OCI-LY1 (cell line): Measurements from ENCODE around the gene AGPAT2.
"Not testable (repeated sequence)": the region's sequence is repeated elsewhere in the genome, so short reads cannot be mapped to it uniquely, and the experiment has no call there.

Experiments
- H2AFZ ChIP-seq: fragments of 200-600 bp; sonication (generic), shearing (Covaris generic); 2 replicates; pipeline ENCODE4 v1.6.0; 2014; ENCODE audit warnings: antibody characterized with exemption, mild to moderate bottlenecking, low read length
- H3F3A ChIP-seq: fragments of 200-600 bp; sonication (generic), shearing (Covaris generic); 2 replicates; pipeline ENCODE4 v1.6.0; 2014; ENCODE audit warnings: mild to moderate bottlenecking, antibody characterized with exemption, low read length, moderate library complexity; ENCODE audit not compliant: insufficient read depth
- H3K27ac ChIP-seq: fragments of 200-600 bp; sonication (generic); 2 replicates; pipeline ENCODE4 v1.5.1; 2014; ENCODE audit warnings: low read length, mixed run types, mild to moderate bottlenecking, low read depth; ENCODE audit not compliant: poor library complexity, severe bottlenecking
- H3K27me3 ChIP-seq: fragments of 200-600 bp; sonication (generic); 2 replicates; pipeline ENCODE4 v1.6.0; 2014; ENCODE audit warnings: antibody characterized with exemption, mild to moderate bottlenecking, low read length, moderate library complexity; ENCODE audit not compliant: insufficient read depth
- H3K36me3 ChIP-seq: fragments of 200-600 bp; sonication (generic); 2 replicates; pipeline ENCODE4 v1.6.1; 2014; ENCODE audit warnings: mild to moderate bottlenecking, antibody characterized with exemption, low read length, moderate library complexity, mixed read lengths; ENCODE audit not compliant: insufficient read depth
- H3K4me1 ChIP-seq: fragments of 200-600 bp; sonication (generic); 2 replicates; pipeline ENCODE4 v1.5.1; 2014; ENCODE audit warnings: mild to moderate bottlenecking, low read length, moderate library complexity; ENCODE audit not compliant: insufficient read depth, severe bottlenecking
- H3K4me2 ChIP-seq: fragments of 200-600 bp; sonication (generic), shearing (Covaris generic); 2 replicates; pipeline ENCODE4 v1.6.1; 2014; ENCODE audit warnings: low read length
- H3K4me3 ChIP-seq: fragments of 200-600 bp; sonication (generic); 2 replicates; pipeline ENCODE4 v1.5.1; 2014; ENCODE audit warnings: low read length, low read depth, mild to moderate bottlenecking, mixed read lengths; ENCODE audit not compliant: poor library complexity, severe bottlenecking
- H3K79me2 ChIP-seq: fragments of 200-600 bp; shearing (Covaris generic); 2 replicates; pipeline ENCODE4 v1.6.1; 2016; ENCODE audit warnings: mixed run types, low read length, mixed read lengths; ENCODE audit not compliant: insufficient read depth
- H3K9ac ChIP-seq: fragments of 200-600 bp; sonication (generic), shearing (Covaris generic); 2 replicates; pipeline ENCODE4 v1.6.1; 2014; ENCODE audit warnings: mild to moderate bottlenecking, low read length, mixed read lengths
- H3K9me2 ChIP-seq: fragments of 200-600 bp; sonication (generic), shearing (Covaris generic); 2 replicates; pipeline ENCODE4 v1.6.1; 2014; ENCODE audit warnings: low read depth, mild to moderate bottlenecking, low read length, mixed read lengths
- H3K9me3 ChIP-seq: fragments of 200-600 bp; shearing (Covaris generic); 2 replicates; pipeline ENCODE4 v1.6.1; 2014; ENCODE audit warnings: low read length, mixed read lengths
- H4K20me1 ChIP-seq: fragments of 200-600 bp; sonication (generic), shearing (Covaris generic); 2 replicates; pipeline ENCODE4 v1.6.0; 2016; ENCODE audit warnings: mild to moderate bottlenecking, low read length; ENCODE audit not compliant: insufficient read depth
- EZH2 ChIP-seq: fragments of 200-600 bp; sonication (generic), shearing (Covaris generic); IDR thresholded peaks from 2 replicates; pipeline ENCODE4 v1.8.0; 2017; ENCODE audit warnings: borderline replicate concordance, mixed run types, mild to moderate bottlenecking, antibody characterized with exemption, low read length, moderate library complexity, mixed read lengths
- TF ChIP-seq, protein P1 (sequence below): fragments of 200-600 bp; sonication (generic), shearing (Covaris generic); IDR thresholded peaks from 2 replicates; pipeline ENCODE4 v1.5.1; 2017; ENCODE audit warnings: mild to moderate bottlenecking, antibody characterized with exemption, low read length, moderate library complexity, mixed read lengths

The AGPAT2 gene

GRCh38 chr9:136634904-136635303 lies 52.4 kb downstream of the AGPAT2 start:
- Histone ChIP-seq H3F3A (no peaks in the 10 kb centered on the region), H3K36me3 (no peaks in the 10 kb centered on the region), H3K4me1 (no peaks in the 10 kb centered on the region), H3K4me3 (no peak overlapping the region), H3K79me2 (no peaks in the 10 kb centered on the region), H4K20me1 (no peaks in the 10 kb centered on the region), H3K27ac (no peak overlapping the region), H3K4me2 (no peak overlapping the region), H3K9me2 (no peaks in the 10 kb centered on the region), H3K27me3 (peaks cover 5% of the 10 kb centered on the region; the same call in 1 of the 2 replicates), H3K9ac (no peak overlapping the region), H2AFZ (no peak overlapping the region), H3K9me3 (no peaks in the 10 kb centered on the region)
- no peak for TF ChIP-seq EZH2
- TF ChIP-seq, protein P1, sequence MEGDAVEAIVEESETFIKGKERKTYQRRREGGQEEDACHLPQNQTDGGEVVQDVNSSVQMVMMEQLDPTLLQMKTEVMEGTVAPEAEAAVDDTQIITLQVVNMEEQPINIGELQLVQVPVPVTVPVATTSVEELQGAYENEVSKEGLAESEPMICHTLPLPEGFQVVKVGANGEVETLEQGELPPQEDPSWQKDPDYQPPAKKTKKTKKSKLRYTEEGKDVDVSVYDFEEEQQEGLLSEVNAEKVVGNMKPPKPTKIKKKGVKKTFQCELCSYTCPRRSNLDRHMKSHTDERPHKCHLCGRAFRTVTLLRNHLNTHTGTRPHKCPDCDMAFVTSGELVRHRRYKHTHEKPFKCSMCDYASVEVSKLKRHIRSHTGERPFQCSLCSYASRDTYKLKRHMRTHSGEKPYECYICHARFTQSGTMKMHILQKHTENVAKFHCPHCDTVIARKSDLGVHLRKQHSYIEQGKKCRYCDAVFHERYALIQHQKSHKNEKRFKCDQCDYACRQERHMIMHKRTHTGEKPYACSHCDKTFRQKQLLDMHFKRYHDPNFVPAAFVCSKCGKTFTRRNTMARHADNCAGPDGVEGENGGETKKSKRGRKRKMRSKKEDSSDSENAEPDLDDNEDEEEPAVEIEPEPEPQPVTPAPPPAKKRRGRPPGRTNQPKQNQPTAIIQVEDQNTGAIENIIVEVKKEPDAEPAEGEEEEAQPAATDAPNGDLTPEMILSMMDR: no peak

- not testable (repeated sequence) for H3K9me3 ChIP-seq, H3K27me3 ChIP-seq, H3F3A ChIP-seq, H3K79me2 ChIP-seq, H3K9ac ChIP-seq, H4K20me1 ChIP-seq, H2AFZ ChIP-seq, H3K4me3 ChIP-seq, H3K27ac ChIP-seq, H3K9me2 ChIP-seq, H3K4me2 ChIP-seq, H3K36me3 ChIP-seq, H3K4me1 ChIP-seq
Measured at GRCh38 chr9:136632491-136633106, 54.7 kb downstream of the AGPAT2 start.

DNA sequence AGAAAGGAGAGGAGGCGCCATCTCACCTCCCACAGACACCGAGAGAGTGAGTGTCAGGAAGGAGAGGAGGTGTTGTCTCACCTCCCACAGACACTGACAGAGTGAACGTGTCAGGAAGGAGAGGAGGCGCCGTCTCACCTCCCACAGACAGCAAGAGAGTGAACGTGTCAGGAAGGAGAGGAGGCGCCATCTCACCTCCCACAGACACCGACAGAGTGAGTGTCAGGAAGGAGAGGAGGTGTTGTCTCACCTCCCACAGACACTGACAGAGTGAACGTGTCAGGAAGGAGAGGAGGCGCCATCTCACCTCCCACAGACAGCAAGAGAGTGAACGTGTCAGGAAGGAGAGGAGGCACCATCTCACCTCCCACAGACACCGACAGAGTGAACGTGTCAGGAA lies 55.2 kb downstream of the AGPAT2 start:
- not testable (repeated sequence) for H2AFZ ChIP-seq, H3K4me1 ChIP-seq, H3K9me3 ChIP-seq, H3K9me2 ChIP-seq, H3K27me3 ChIP-seq, H4K20me1 ChIP-seq, H3K79me2 ChIP-seq, H3K9ac ChIP-seq, H3K36me3 ChIP-seq, H3K27ac ChIP-seq, H3F3A ChIP-seq, H3K4me2 ChIP-seq, H3K4me3 ChIP-seq

GRCh38 chr9:136631038-136632000 lies 55.9 kb downstream of the AGPAT2 start:
- H3F3A ChIP-seq: no peaks in the 10 kb centered on the region
- no peak overlapping the region for H3K27ac ChIP-seq
- H4K20me1 ChIP-seq: no peaks in the 10 kb centered on the region
- H3K79me2 ChIP-seq: no peaks in the 10 kb centered on the region
- no peak for TF ChIP-seq EZH2
- TF ChIP-seq, protein P1: peak; percentile 81
- H3K36me3 ChIP-seq: no peaks in the 10 kb centered on the region
- H3K4me2 ChIP-seq: no peak overlapping the region
- H3K4me1 ChIP-seq: no peaks in the 10 kb centered on the region
- peaks cover 6% of the 10 kb centered on the region; the same call in 1 of the 2 replicates for H3K27me3 ChIP-seq
- no peaks in the 10 kb centered on the region for H3K9me3 ChIP-seq
- no peaks in the 10 kb centered on the region for H3K9me2 ChIP-seq
- H3K9ac ChIP-seq: no peak overlapping the region
- H3K4me3 ChIP-seq: no peak overlapping the region
- H2AFZ ChIP-seq: no peak overlapping the region
